ENCODE measurements around the gene CENPE. TPM values are rescaled to one million over a fixed set of nuclear protein-coding genes. Genes with fewer than 3 reads are reported as not detected.
A peak's percentile ranks its signal among the peaks of the same experiment; 100 is the strongest.
"Not testable (repeated sequence)": the region's sequence is repeated elsewhere in the genome, so short reads cannot be mapped to it uniquely, and the experiment has no call there.

The CENPE gene
- 1 to 10 TPM in 1 of 6 donors, under 1 TPM in 3, not detected in 2; 0.17 to 1.2 (median 0.48) TPM for polyA plus RNA-seq (ENCODE audit: low read depth in 6 of 6)

- peak; percentile 87 for DNase-seq
- Mint-ChIP-seq H3K27me3 (peaks cover 9 to 15% (median 15%) of the 10 kb centered on the region in 3 donors), H3K9me3 (no peaks in the 10 kb centered on the region), H3K27ac (peak within 1 kb of the TSS; percentile 97 to 100 (median 98)), H3K4me1 (peaks cover 9 to 13% (median 13%) of the 10 kb centered on the region in 3 donors), H3K4me3 (peak within 1 kb of the TSS; percentile 88 to 100 (median 97)), H3K36me3 (no peaks in the 10 kb centered on the region)
- peak; percentile 88 to 89 for ATAC-seq (ENCODE audit: low read depth in 2 of 2)
Observed at GRCh38 chr4:103198111-103198765, at the start of gene CENPE. Gene CENPE (minus strand): TSS chr4:103198343. CDS start chr4:103198319, 24 bp downstream.

GRCh38 chr4:103244251-103244650 lies 46.1 kb upstream of the CENPE start:
- H3K27ac Mint-ChIP-seq, result no peak overlapping the region
- H3K4me1 Mint-ChIP-seq, result no peaks in the 10 kb centered on the region
- no peak overlapping the region for H3K4me3 Mint-ChIP-seq
- no peak for ATAC-seq (ENCODE audit: low read depth in 2 of 2)
- H3K36me3 Mint-ChIP-seq, result peaks cover 0 to 5% of the 10 kb centered on the region in 2 donors
- peaks cover 4 to 42% (median 7%) of the 10 kb centered on the region in 7 donors for H3K9me3 Mint-ChIP-seq
- no peak for DNase-seq
- peaks cover 4 to 8% (median 5%) of the 10 kb centered on the region in 3 donors for H3K27me3 Mint-ChIP-seq

- peak overlapping the region in 1 of 6 donors; percentile 12 for H3K27ac Mint-ChIP-seq
- H3K36me3 Mint-ChIP-seq, H3K27me3 Mint-ChIP-seq: not testable (repeated sequence)
Observed at GRCh38 chr4:103230938-103231337, 32.8 kb upstream of the CENPE start.

GRCh38 chr4:103223556-103223955 lies 25.4 kb upstream of the CENPE start:
- H3K4me1 Mint-ChIP-seq, H3K9me3 Mint-ChIP-seq, H3K36me3 Mint-ChIP-seq: not testable (repeated sequence)

More at GRCh38 chr4:103230938-103231337, 32.8 kb upstream of the CENPE start:
- peaks cover 2 to 21% (median 5%) of the 10 kb centered on the region in 7 donors for H3K9me3 Mint-ChIP-seq
- H3K4me1 Mint-ChIP-seq; H3K4me3 Mint-ChIP-seq; DNase-seq; ATAC-seq (ENCODE audit: low read depth in 2 of 2): not testable (repeated sequence)

GRCh38 chr4:103207673-103208072 lies 9.5 kb upstream of the CENPE start:
- no peak overlapping the region for H3K4me3 Mint-ChIP-seq
- no peaks in the 10 kb centered on the region for H3K9me3 Mint-ChIP-seq
- H3K4me1 Mint-ChIP-seq, result no peaks in the 10 kb centered on the region
- no peaks in the 10 kb centered on the region for H3K36me3 Mint-ChIP-seq
- H3K27ac Mint-ChIP-seq, result no peak overlapping the region
- DNase-seq (no peak), ATAC-seq (ENCODE audit: low read depth in 2 of 2) (no peak)
- peaks cover 13 to 20% (median 16%) of the 10 kb centered on the region in 3 donors for H3K27me3 Mint-ChIP-seq

More at GRCh38 chr4:103223556-103223955, 25.4 kb upstream of the CENPE start:
- peaks cover 17 to 30% (median 21%) of the 10 kb centered on the region in 3 donors for H3K27me3 Mint-ChIP-seq
- not testable (repeated sequence) for H3K4me3 Mint-ChIP-seq; DNase-seq; H3K27ac Mint-ChIP-seq; ATAC-seq (ENCODE audit: low read depth in 2 of 2)

GRCh38 chr4:103204111-103204510 lies 6.0 kb upstream of the CENPE start:
- H3K36me3 Mint-ChIP-seq, result no peaks in the 10 kb centered on the region
- no peak overlapping the region for H3K27ac Mint-ChIP-seq
- H3K4me1 Mint-ChIP-seq, result peaks cover 0 to 2% (median 0%) of the 10 kb centered on the region in 3 donors

GRCh38 chr4:103201724-103202123 lies 3.6 kb upstream of the CENPE start:
- Mint-ChIP-seq H3K27ac (no peak overlapping the region), H3K4me1 (peaks cover 9 to 13% (median 13%) of the 10 kb centered on the region in 3 donors), H3K27me3 (peaks cover 9 to 15% (median 15%) of the 10 kb centered on the region in 3 donors), H3K36me3 (no peaks in the 10 kb centered on the region), H3K9me3 (no peaks in the 10 kb centered on the region), H3K4me3 (peak overlapping the region in 1 of 8 donors; percentile 35)
- ATAC-seq (ENCODE audit: low read depth in 2 of 2), result no peak
- no peak for DNase-seq

More at GRCh38 chr4:103204111-103204510, 6.0 kb upstream of the CENPE start:
- H3K4me3 Mint-ChIP-seq, result no peak overlapping the region
- peaks cover 15 to 23% (median 17%) of the 10 kb centered on the region in 3 donors for H3K27me3 Mint-ChIP-seq
- ATAC-seq (ENCODE audit: low read depth in 2 of 2) (no peak), DNase-seq (no peak)
- no peaks in the 10 kb centered on the region for H3K9me3 Mint-ChIP-seq

- H3K9me3 Mint-ChIP-seq, result no peaks in the 10 kb centered on the region
- ATAC-seq (ENCODE audit: low read depth in 2 of 2), result no peak
- peak overlapping the region in 1 of 6 donors; percentile 66 for H3K27ac Mint-ChIP-seq
- H3K36me3 Mint-ChIP-seq, result no peaks in the 10 kb centered on the region
- no peak for DNase-seq
- H3K27me3 Mint-ChIP-seq, result peaks cover 9 to 15% (median 15%) of the 10 kb centered on the region in 3 donors
- H3K4me3 Mint-ChIP-seq, result peak overlapping the region in 1 of 8 donors; percentile 71
- H3K4me1 Mint-ChIP-seq, result peaks cover 9 to 13% (median 13%) of the 10 kb centered on the region in 3 donors
Observed at GRCh38 chr4:103201253-103201652, 3.1 kb upstream of the CENPE start.

- peaks cover 9 to 15% (median 15%) of the 10 kb centered on the region in 3 donors for H3K27me3 Mint-ChIP-seq
- H3K4me1 Mint-ChIP-seq, result peaks cover 9 to 13% (median 13%) of the 10 kb centered on the region in 3 donors
- peak overlapping the region in 5 of 6 donors; percentile 48 to 99 (median 98) for H3K27ac Mint-ChIP-seq
- no peak for ATAC-seq (ENCODE audit: low read depth in 2 of 2)
- H3K4me3 Mint-ChIP-seq, result peak overlapping the region; percentile 88 to 100 (median 97)
- H3K36me3 Mint-ChIP-seq, result no peaks in the 10 kb centered on the region
- H3K9me3 Mint-ChIP-seq, result no peaks in the 10 kb centered on the region
- no peak for DNase-seq
Observed at GRCh38 chr4:103199009-103199408, 866 bp upstream of the CENPE start.

- peaks cover 9 to 15% (median 15%) of the 10 kb centered on the region in 3 donors for H3K27me3 Mint-ChIP-seq
- H3K9me3 Mint-ChIP-seq, result no peaks in the 10 kb centered on the region
- H3K27ac Mint-ChIP-seq, result peak overlapping the region in 5 of 6 donors; percentile 93 to 100 (median 97)
- peak; percentile 25 to 29 for ATAC-seq (ENCODE audit: low read depth in 2 of 2)
- no peaks in the 10 kb centered on the region for H3K36me3 Mint-ChIP-seq
- no peak for DNase-seq
- peak overlapping the region; percentile 88 to 100 (median 97) for H3K4me3 Mint-ChIP-seq
- peaks cover 9 to 13% (median 13%) of the 10 kb centered on the region in 3 donors for H3K4me1 Mint-ChIP-seq
Observed at GRCh38 chr4:103197765-103198110, 405 bp downstream of the CENPE start.

GRCh38 chr4:103193457-103193856 lies 4.7 kb downstream of the CENPE start:
- no peak overlapping the region for H3K4me3 Mint-ChIP-seq
- no peaks in the 10 kb centered on the region for H3K36me3 Mint-ChIP-seq
- peaks cover 9 to 13% (median 11%) of the 10 kb centered on the region in 3 donors for H3K4me1 Mint-ChIP-seq
- H3K9me3 Mint-ChIP-seq, result no peaks in the 10 kb centered on the region
- no peaks in the 10 kb centered on the region for H3K27me3 Mint-ChIP-seq
- no peak for ATAC-seq (ENCODE audit: low read depth in 2 of 2)
- no peak for DNase-seq
- H3K27ac Mint-ChIP-seq, result no peak overlapping the region

GRCh38 chr4:103171006-103171405 lies 27.1 kb downstream of the CENPE start:
- Mint-ChIP-seq H3K4me3 (no peak overlapping the region), H3K9me3 (peaks cover 6 to 24% (median 14%) of the 10 kb centered on the region in 7 donors), H3K4me1 (no peaks in the 10 kb centered on the region), H3K27ac (no peak overlapping the region), H3K27me3 (no peaks in the 10 kb centered on the region), H3K36me3 (peaks cover 14% of the 10 kb centered on the region in 2 donors)
- DNase-seq, result no peak
- no peak for ATAC-seq (ENCODE audit: low read depth in 2 of 2)

GRCh38 chr4:103169750-103170149 lies 28.4 kb downstream of the CENPE start:
- H3K4me1 Mint-ChIP-seq; H3K27ac Mint-ChIP-seq; ATAC-seq (ENCODE audit: low read depth in 2 of 2); H3K4me3 Mint-ChIP-seq; DNase-seq; H3K27me3 Mint-ChIP-seq: not testable (repeated sequence)
- Mint-ChIP-seq H3K9me3 (peaks cover 6 to 24% (median 14%) of the 10 kb centered on the region in 7 donors), H3K36me3 (peaks cover 14% of the 10 kb centered on the region in 2 donors)

- DNase-seq (no peak), ATAC-seq (ENCODE audit: low read depth in 2 of 2) (no peak)
- Mint-ChIP-seq H3K27me3 (no peaks in the 10 kb centered on the region), H3K36me3 (peaks cover 14% of the 10 kb centered on the region in 2 donors), H3K27ac (no peak overlapping the region), H3K9me3 (peaks cover 6 to 24% (median 14%) of the 10 kb centered on the region in 7 donors), H3K4me3 (no peak overlapping the region), H3K4me1 (no peaks in the 10 kb centered on the region)
Observed at GRCh38 chr4:103168993-103169392, 29.1 kb downstream of the CENPE start.

All from naive B cell (primary cell).